Measurements from ENCODE around the gene TMPRSS6.

Gene TMPRSS6

DNA sequence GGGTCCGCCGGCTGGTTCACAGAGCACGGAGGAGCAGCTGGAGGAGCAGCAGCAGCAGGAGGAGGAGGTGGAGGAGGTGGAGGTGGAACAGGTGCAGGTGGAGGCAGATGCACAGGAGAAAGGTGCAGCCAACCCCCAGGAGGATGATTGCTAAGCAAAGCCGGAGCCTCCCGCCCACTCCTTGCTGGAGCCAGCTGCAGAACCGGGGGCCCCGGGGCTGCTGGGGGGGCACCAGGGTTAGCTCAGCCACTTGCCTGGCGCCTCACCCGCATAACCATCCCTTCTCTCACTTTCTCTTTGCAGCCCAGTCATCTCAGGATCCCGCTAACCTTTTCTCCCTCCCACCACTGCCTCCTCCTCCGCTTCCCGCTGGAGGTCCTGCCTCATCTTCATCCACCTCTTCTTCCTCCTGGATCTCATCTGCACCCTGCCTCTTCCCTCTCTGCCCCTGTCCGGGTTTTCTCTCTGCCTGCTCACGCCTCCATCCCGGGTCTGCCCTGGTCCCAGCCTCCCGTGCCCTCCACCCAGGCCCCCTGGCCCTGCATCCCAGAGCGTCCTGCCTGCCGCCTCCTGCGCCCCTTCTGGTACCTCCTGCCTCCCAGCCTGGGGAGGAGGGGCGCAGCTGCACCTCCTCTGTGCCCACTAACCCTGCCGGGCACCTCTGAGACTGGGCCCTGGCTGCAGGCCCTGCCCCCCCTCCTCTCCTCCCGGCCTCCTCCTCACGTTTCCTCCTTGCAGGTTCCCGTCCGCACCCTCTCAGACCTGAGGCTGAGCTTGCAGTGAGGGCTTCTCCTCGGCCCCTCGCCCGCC lies 48.5 kb downstream of the TMPRSS6 start:
- Histone ChIP-seq H3K27me3 (ENCODE audit: control insufficient read depth, insufficient read depth, low read length) (peaks cover 15% of the 10 kb centered on the region), H3K4me1 (ENCODE audit: control insufficient read depth, low read depth, low read length) (peaks cover 6% of the 10 kb centered on the region), H3K4me3 (ENCODE audit: low read length) (no peak overlapping the region), H3K9me3 (ENCODE audit: control insufficient read depth, low read depth, low read length) (no peaks in the 10 kb centered on the region), H3K27ac (ENCODE audit: low read length) (no peak overlapping the region), H3K9ac (ENCODE audit: low read length) (no peak overlapping the region), H3K36me3 (ENCODE audit: control insufficient read depth, low read depth, low read length) (peaks cover 12% of the 10 kb centered on the region)

DNA sequence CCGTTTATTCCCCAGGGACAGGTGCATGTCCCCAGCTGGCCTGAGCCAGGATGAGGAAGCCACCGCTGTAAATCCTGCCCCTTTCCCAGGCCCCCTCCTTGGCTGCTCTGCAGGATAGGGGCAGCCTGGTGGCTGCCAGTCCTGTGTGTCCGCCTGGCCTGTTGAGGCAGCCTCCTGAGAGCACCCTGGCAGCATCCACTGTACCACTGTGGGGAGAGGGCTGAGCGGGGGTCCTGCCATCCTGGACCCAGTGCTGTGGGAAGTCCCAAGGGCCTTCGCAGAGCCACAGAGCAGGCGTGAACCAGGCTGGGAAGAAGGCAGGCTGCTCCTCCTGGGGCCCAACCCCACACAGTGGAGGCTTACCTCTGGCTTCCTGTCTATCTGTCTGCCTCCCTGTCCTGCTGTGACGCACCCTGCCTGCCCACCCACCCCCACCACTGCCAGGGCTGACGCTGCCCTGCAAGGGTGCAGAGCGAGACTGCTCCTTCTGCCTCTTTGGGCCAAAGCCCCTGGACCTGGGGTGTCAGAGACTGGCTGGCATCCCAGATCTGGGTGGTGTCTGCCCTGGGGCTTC lies 49.5 kb downstream of the TMPRSS6 start:
- Histone ChIP-seq H3K27me3 (ENCODE audit: control insufficient read depth, insufficient read depth, low read length) (peaks cover 9% of the 10 kb centered on the region), H3K4me3 (ENCODE audit: low read length) (no peak overlapping the region), H3K27ac (ENCODE audit: low read length) (no peak overlapping the region), H3K9me3 (ENCODE audit: control insufficient read depth, low read depth, low read length) (no peaks in the 10 kb centered on the region), H3K36me3 (ENCODE audit: control insufficient read depth, low read depth, low read length) (peaks cover 12% of the 10 kb centered on the region), H3K4me1 (ENCODE audit: control insufficient read depth, low read depth, low read length) (peaks cover 6% of the 10 kb centered on the region), H3K9ac (ENCODE audit: low read length) (no peak overlapping the region)

DNA sequence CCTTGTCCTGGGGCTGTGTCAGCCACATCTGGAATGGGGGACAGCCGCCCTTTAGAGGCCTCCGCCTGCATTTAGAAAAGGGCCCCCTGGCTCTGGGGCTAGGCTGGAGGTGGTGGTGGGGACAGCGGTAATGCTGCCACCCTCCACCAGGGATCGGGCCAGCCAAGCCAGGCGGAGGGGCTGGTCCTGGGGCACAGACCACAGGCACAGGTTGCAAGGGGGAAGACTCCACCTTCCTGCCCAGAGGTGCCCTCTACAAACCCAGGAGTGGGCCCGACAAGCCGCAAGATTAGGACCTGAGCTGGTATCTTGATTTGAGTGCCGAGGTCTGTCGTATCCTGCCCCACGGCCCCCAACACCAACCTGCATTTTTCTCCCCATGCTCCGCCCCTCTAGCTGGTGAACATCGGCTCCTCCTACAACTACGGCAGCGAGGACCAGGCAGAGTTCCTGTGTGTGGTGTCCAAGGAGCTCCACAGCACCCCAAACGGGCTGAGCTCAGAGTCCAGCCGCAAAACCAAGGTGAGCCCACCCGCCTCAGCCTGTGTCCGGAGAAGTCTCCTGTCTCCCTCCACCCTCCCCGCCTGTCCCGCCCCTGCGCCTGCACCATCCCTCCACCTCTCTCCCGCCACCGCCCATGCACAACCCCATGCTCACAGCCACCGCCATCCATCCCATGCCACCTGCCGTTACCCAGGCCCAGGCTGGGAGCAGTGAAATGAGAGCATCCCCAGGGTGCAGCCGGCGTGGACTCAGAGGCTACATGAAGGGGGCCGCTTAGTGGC lies 50.4 kb downstream of the TMPRSS6 start:
- Histone ChIP-seq H3K9ac (ENCODE audit: low read length) (no peak overlapping the region), H3K27ac (ENCODE audit: low read length) (no peak overlapping the region), H3K4me3 (ENCODE audit: low read length) (no peak overlapping the region), H3K36me3 (ENCODE audit: control insufficient read depth, low read depth, low read length) (peaks cover 12% of the 10 kb centered on the region), H3K9me3 (ENCODE audit: control insufficient read depth, low read depth, low read length) (no peaks in the 10 kb centered on the region), H3K4me1 (ENCODE audit: control insufficient read depth, low read depth, low read length) (peaks cover 6% of the 10 kb centered on the region), H3K27me3 (ENCODE audit: control insufficient read depth, insufficient read depth, low read length) (peaks cover 3% of the 10 kb centered on the region)

DNA sequence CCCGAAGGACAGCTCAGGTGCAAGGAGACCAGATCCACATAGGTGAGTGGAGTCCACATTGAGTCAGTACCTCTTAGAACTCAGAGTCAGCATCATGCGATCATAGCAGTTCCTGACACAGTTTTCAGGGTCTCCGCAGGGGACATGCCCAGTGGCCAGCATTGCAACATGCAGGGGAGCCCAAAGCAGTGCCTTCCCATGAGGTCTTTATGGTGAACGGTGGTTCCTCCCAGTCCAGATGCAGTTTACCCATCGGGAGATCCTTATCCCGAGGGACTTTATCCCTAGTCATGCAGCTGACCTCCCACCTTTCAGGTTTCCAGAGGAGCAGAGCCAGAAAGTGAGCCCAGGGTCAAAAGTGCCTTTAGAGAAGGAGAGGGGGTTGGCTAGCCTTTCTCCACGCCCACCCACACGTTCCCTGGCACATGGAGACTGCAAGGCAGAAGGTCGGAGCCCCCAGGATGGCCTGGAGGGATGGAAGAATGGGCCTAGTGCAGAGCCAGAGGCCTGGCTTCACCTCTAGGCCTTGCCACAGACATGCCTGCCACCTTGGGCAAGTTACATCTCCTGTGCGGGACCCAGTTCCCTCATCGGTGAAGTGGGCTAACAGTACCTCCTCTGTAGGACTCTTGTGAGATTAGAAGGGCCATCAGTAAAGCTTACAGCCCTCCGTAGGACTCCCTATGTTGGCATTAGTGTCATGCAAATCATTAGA lies 51.6 kb downstream of the TMPRSS6 start:
- Histone ChIP-seq H3K9me3 (ENCODE audit: control insufficient read depth, low read depth, low read length) (no peaks in the 10 kb centered on the region), H3K4me1 (ENCODE audit: control insufficient read depth, low read depth, low read length) (peaks cover 3% of the 10 kb centered on the region), H3K27ac (ENCODE audit: low read length) (no peak overlapping the region), H3K9ac (ENCODE audit: low read length) (no peak overlapping the region), H3K27me3 (ENCODE audit: control insufficient read depth, insufficient read depth, low read length) (no peaks in the 10 kb centered on the region), H3K36me3 (ENCODE audit: control insufficient read depth, low read depth, low read length) (peaks cover 12% of the 10 kb centered on the region), H3K4me3 (ENCODE audit: low read length) (no peak overlapping the region)

DNA sequence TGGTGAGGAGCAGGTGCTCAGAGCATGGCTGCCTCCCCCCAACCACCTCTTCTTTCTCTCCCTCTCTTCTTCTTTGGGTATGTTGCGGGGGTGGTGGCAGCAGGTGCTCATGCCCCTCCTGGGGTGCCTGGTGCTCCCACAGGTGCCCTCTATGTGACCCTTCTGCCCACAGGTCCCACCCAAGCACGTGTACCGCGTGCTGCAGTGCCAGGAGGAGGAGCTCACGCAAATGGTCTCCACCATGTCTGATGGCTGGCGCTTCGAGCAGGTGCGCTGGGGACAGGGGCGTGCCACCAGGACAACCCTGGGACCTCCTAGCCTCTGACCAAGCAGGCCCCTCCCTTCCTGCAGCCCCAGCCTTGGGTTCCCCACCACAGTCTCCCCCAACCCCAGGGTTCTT lies 52.3 kb downstream of the TMPRSS6 start:
- Histone ChIP-seq H3K9me3 (ENCODE audit: control insufficient read depth, low read depth, low read length) (no peaks in the 10 kb centered on the region), H3K36me3 (ENCODE audit: control insufficient read depth, low read depth, low read length) (peaks cover 12% of the 10 kb centered on the region), H3K4me3 (ENCODE audit: low read length) (no peak overlapping the region), H3K27ac (ENCODE audit: low read length) (no peak overlapping the region), H3K4me1 (ENCODE audit: control insufficient read depth, low read depth, low read length) (no peaks in the 10 kb centered on the region), H3K27me3 (ENCODE audit: control insufficient read depth, insufficient read depth, low read length) (no peaks in the 10 kb centered on the region), H3K9ac (ENCODE audit: low read length) (no peak overlapping the region)

DNA sequence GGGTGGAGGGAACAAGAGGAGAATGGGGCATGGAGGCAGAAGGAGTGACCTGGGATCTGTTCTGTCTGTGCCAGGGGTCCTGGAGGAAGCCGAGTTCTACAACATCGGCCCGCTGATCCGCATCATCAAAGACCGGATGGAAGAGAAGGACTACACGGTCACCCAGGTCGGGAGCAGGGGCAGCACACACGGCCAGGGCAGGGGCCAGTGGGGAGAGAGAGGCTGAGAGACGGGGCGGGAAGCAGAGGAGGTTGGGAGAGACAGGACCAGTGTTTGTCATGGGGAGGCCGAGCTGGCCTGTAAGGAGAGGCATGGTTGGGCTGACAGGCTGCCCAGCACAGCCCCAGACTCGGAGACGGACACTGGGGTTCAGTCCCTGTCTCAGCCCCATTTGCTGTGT lies 53.3 kb downstream of the TMPRSS6 start:
- Histone ChIP-seq H3K4me3 (ENCODE audit: low read length) (no peak overlapping the region), H3K4me1 (ENCODE audit: control insufficient read depth, low read depth, low read length) (no peaks in the 10 kb centered on the region), H3K9me3 (ENCODE audit: control insufficient read depth, low read depth, low read length) (no peaks in the 10 kb centered on the region), H3K27me3 (ENCODE audit: control insufficient read depth, insufficient read depth, low read length) (no peaks in the 10 kb centered on the region), H3K27ac (ENCODE audit: low read length) (no peak overlapping the region), H3K36me3 (ENCODE audit: control insufficient read depth, low read depth, low read length) (peaks cover 12% of the 10 kb centered on the region), H3K9ac (ENCODE audit: low read length) (no peak overlapping the region)

DNA sequence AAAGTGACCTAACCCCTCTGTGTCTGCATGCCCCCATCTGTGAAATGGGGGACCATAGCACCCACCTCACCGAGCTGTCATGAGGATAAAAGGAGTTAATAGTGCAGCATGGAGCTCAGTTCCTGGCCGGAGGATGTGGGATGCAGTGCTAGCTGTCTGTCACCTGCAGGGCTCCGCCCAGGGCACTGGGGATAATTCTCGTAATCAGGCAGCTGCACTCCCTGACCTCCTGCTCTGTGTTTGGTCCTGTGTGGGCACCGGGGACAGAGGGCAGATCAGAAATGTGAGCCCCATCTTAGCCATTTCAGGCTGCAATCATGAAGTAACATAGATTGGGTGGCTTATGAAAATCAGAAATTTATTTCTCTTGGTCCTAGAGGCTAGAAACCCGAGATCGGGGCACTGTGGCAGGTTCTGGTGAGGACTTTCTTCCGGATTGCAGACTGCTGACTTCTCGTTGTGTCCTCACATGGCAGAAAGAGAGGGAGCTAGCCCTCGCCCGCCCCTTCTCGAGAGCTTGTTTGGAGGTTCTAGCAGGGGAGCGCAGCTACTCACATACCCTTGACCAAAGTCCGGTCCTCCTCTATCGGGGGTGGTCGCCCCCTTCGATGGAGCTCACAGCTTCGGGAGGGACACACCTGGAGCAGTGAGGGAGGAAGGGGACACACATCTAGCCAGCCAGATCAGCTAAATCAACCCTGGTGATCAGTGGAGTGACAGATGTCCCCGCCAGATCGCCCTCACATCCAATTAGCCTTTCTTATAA lies 54.7 kb downstream of the TMPRSS6 start:
- Histone ChIP-seq H3K9me3 (ENCODE audit: control insufficient read depth, low read depth, low read length) (no peaks in the 10 kb centered on the region), H3K27ac (ENCODE audit: low read length) (no peak overlapping the region), H3K27me3 (ENCODE audit: control insufficient read depth, insufficient read depth, low read length) (peaks cover 5% of the 10 kb centered on the region), H3K36me3 (ENCODE audit: control insufficient read depth, low read depth, low read length) (peaks cover 12% of the 10 kb centered on the region), H3K9ac (ENCODE audit: low read length) (no peak overlapping the region), H3K4me1 (ENCODE audit: control insufficient read depth, low read depth, low read length) (no peaks in the 10 kb centered on the region), H3K4me3 (ENCODE audit: low read length) (no peak overlapping the region)

DNA sequence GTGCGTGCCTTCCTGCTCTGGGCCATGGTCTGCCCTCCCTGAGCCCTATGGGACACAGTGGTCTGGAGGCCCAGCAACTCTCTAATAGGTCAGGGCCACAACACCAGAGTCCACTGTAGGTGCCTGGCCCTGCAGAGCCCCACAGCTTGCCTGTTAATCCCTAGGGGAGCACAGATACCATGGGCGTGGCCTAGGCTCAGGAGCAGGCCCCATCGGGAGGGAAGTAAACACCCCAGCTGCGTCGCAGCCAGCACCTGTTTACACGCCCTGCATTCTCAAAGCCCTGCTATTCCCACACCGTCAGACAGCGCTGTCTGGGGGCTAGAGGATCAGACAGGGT lies 55.5 kb downstream of the TMPRSS6 start:
- H3K27ac ChIP-seq (ENCODE audit: low read length) = no peak overlapping the region

DNA sequence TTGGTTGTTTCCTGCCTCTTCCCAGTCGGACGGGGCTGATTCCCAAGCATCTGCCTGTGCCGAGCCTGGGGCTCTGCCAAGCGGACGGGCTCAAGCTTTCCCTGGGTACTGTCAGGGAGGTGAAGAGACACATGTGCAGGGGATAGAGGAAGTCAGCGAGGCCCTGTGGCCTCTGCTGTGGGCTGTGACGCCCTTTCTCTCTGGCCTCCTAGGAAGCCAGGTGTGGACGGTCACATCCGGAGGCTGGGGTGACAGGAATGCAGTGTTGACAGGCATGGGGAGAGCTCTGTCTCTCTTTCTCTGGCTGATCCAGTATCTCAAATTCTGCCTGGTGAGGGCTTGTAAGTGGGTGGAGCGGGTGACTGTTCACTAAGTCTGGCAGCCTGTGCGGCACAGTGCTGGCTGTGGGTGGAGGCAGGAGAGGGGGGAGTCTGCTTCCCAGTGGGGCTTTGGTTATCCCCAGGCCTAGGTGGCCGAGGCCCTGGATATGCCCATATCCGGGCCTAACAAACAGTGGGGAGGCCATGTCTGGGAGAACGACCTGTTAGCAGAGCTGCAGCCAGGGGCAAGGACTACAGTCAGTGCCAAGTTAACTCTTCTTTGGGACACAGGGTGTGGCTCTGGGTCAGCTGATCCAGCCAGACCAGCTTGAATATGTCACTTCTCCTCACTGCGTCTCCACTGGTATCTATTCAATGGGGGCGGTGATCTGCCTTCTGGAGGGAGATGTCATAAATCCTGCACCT lies 56.0 kb downstream of the TMPRSS6 start:
- H3K27me3 ChIP-seq (ENCODE audit: control insufficient read depth, insufficient read depth, low read length) = peaks cover 5% of the 10 kb centered on the region

More for the DNA sequence above, 55.5 kb downstream of the TMPRSS6 start:
- H3K27me3 ChIP-seq (ENCODE audit: control insufficient read depth, insufficient read depth, low read length) = peaks cover 5% of the 10 kb centered on the region
- H3K36me3 ChIP-seq (ENCODE audit: control insufficient read depth, low read depth, low read length) = peaks cover 12% of the 10 kb centered on the region
- H3K4me1 ChIP-seq (ENCODE audit: control insufficient read depth, low read depth, low read length) = no peaks in the 10 kb centered on the region
- H3K4me3 ChIP-seq (ENCODE audit: low read length) = no peak overlapping the region
- H3K9ac ChIP-seq (ENCODE audit: low read length) = no peak overlapping the region
- no peaks in the 10 kb centered on the region for H3K9me3 ChIP-seq (ENCODE audit: control insufficient read depth, low read depth, low read length)

DNA sequence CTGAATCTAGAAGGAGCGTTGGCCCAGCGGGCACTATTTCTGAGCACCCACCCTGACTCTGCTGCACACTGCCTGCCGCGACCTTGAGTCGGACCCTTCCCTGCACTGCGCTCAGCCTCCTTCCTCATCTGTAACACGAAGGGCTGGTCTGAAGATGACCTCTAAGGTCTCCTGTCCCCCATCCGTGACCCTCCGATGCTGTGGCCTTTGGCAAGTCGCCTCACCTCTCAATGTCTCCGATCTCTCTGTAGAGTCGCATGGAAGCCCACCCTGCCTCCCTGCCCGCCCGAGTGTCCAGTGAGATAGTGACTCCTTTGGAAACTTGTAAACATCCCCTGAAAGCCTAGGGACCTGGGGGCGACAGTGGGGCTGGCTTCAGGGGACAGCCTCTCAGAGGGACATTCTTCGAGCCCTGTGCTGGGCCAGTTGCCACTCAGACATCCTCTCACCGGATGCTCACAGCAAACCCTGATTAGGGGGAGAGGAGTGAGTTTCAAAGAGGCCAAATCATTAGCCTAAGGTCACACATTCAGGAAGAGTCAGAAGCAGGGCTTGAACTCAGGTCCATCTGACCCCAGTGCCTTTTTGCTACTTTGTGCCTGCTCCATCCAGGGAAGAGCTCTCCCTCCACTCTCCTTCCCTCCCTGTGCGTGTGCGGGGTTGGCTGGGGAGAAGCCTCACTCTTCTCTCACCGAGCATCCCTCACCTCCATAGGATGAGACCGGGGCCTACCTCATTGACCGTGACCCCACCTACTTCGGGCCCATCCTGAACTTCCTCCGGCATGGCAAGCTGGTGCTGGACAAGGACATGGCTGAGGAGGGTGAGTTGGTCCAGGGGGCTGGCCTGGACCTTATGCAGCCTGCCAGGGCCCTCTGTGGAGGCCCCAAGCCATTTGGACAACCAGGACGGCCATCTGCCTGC lies 56.9 kb downstream of the TMPRSS6 start:
- no peaks in the 10 kb centered on the region for H3K4me1 ChIP-seq (ENCODE audit: control insufficient read depth, low read depth, low read length)
- H3K36me3 ChIP-seq (ENCODE audit: control insufficient read depth, low read depth, low read length) = peaks cover 9% of the 10 kb centered on the region
- H3K4me3 ChIP-seq (ENCODE audit: low read length) = peak overlapping the region; percentile 77
- peak overlapping the region; percentile 73 for H3K9ac ChIP-seq (ENCODE audit: low read length)
- H3K27me3 ChIP-seq (ENCODE audit: control insufficient read depth, insufficient read depth, low read length) = peaks cover 5% of the 10 kb centered on the region
- no peaks in the 10 kb centered on the region for H3K9me3 ChIP-seq (ENCODE audit: control insufficient read depth, low read depth, low read length)
- no peak overlapping the region for H3K27ac ChIP-seq (ENCODE audit: low read length)

More for the DNA sequence above, 56.0 kb downstream of the TMPRSS6 start:
- Histone ChIP-seq H3K36me3 (ENCODE audit: control insufficient read depth, low read depth, low read length) (peaks cover 12% of the 10 kb centered on the region), H3K9ac (ENCODE audit: low read length) (no peak overlapping the region), H3K9me3 (ENCODE audit: control insufficient read depth, low read depth, low read length) (no peaks in the 10 kb centered on the region), H3K27ac (ENCODE audit: low read length) (no peak overlapping the region), H3K4me3 (ENCODE audit: low read length) (no peak overlapping the region), H3K4me1 (ENCODE audit: control insufficient read depth, low read depth, low read length) (no peaks in the 10 kb centered on the region)

Measured in iPS-18a (cell line).